ENCODE measurements around the gene RHNO1. TPM values are rescaled to one million over a fixed set of nuclear protein-coding genes. Genes with fewer than 3 reads are reported as not detected.
"Not testable (repeated sequence)": the region's sequence is repeated elsewhere in the genome, so short reads cannot be mapped to it uniquely, and the experiment has no call there.

RHNO1 gene
- total RNA-seq, 1 experiment from 2014 or later: 73.4 TPM

DNA sequence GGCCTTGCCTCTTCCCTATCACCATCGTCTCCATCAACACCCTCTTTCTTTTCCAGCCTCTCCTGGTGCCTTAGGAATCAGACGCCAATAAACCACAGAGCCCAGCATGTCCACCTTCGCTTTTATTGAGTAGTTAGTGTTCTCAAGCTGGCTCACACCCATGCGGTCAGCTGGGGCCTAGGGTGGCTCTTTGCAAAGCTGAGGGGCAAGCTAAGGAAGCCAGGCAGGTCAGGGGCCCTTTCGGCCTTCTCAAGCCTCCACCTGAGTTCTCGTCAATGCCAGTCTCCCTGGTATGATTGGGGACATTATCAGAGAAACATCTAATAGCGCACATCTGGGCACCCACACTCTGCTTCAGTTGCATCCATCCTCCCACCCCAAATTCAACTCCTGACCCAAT, 19.4 kb upstream of the RHNO1 start:
- in situ Hi-C loops (cut with HindIII; ENCODE audit: low sequenced_read_pairs): no loop called here
- DNase-seq (ENCODE audit: low spot score): no peak

DNA sequence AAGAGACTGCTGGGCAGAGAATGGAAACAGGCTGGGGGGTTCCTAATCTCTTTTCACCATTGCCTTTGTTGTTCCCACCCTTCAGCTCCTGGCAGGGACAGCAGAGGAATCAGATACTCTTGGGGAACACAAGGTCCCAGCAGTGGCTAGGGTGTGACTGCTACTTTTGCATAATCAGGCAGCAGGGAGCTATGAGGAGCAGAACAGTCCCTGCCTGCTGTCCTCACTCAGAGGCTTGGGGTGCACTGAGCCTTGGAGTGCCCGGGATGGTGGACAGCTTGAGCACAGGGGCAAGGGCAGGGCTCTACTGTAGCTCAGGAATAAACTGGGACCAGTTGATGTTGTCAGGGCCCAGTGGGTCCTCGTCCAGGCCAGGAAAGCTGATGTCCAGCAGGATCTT, 18.7 kb upstream of the RHNO1 start:
- in situ Hi-C loops (cut with HindIII; ENCODE audit: low sequenced_read_pairs): no loop called here
- DNase-seq (ENCODE audit: low spot score): no peak

DNA sequence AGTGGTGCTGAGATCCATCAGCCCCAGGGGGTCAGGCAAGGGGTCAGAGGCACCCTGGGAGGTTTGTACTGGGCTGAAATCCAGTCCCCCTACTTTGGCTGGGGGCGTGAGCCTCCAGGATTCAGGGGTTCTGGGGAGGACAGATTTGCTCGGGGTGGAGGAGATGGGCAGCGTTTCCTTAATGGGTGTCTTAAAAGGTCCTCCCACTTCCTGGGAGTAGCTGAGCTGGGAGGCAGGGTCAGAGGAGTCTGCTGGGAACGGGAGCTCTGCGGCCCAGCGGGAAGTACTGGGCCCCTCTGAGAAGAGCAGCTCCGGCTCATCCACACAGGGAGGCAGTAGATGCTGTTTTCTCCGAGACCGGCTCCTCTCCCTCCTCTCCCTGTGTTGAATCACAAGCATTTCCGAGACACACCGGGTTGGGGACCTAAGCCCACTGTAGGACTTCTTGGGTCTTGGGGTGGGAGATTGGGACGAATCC, 18.0 kb upstream of the RHNO1 start:
- in situ Hi-C loops (cut with HindIII; ENCODE audit: low sequenced_read_pairs): no loop called here
- no peak for DNase-seq (ENCODE audit: low spot score)

DNA sequence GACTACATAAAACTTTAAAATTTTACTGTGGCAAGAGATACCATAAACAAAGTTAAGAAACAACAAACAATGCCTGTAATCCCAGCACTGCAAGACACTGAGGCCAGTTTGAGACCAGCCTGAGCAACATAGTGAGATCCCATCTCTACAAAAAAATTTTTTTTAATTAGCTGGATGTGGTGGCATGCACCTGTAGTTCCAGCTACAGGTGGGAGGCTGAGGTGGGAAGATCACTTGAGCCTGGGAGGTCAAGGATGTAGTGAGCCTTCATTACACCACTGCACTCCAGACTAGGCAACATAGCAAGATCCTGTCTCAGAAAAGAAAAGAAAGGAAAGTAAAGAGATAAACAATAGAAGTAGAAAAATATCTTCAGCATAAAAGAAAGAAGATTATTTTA, 16.9 kb upstream of the RHNO1 start:
- DNase-seq (ENCODE audit: low spot score): no peak
- in situ Hi-C loops (cut with HindIII; ENCODE audit: low sequenced_read_pairs): no loop called here

DNA sequence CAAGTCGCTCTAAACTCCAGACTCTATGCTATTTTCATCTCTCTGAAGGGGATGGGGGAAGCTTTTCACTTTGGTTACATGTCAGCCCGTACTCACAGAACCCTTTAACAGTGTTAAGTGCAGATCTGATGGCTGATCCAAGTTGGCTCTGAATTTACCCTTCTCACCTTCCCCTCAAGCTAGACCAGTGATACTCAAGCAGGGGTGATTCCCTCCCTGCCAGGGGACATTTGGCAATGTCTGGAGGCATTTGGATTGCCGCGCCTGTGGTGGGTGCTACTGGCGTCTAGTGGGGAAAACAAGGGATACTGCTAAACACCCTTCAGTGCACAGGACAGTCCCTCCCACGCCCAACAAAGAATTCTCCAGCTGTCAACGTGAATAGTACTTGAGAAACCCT, 14.1 kb upstream of the RHNO1 start:
- DNase-seq (ENCODE audit: low spot score): no peak
- in situ Hi-C loops (cut with HindIII; ENCODE audit: low sequenced_read_pairs): no loop called here

DNA sequence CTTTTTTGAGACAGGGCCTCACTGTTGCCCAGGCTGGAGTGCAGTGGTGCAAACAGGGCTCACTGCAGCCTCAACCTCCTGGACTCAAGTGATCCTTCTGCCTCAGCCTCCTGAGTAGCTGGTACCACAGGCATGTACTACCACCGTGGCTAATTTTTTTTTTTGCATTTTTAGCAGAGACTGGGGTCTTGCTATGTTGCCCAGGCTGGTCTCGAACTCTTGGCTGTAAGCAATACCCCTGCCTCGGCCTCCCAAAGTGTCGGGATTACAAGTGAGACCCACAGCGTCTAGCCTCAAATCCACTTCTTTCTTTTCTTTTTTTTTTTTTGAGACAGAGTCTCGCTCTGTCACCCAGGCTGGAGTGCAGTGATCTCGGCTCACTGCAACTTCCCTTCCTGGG, 13.6 kb upstream of the RHNO1 start:
- DNase-seq (ENCODE audit: low spot score); in situ Hi-C loops (cut with HindIII; ENCODE audit: low sequenced_read_pairs): not testable (repeated sequence)

DNA sequence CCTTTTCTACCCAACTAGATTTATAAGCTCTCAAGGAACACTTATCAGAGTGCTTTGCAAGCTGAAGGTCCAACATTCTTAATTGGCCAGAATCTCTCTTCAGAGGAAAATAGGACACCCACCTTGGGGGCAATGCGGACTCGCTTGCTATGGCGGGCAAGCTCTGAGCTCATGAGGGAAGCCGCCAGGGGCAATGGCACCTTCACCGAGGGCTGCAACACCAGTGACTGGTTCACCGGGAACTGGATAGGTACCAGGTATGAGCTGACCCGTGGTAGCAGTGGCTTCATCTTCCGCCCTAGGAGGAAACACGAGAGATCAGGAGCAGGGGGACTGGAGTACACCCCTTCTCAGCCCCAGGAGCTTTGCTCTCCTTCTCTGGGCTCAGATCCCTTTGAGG, 12.8 kb upstream of the RHNO1 start:
- DNase-seq (ENCODE audit: low spot score): no peak
- in situ Hi-C loops (cut with HindIII; ENCODE audit: low sequenced_read_pairs): no loop called here

DNA sequence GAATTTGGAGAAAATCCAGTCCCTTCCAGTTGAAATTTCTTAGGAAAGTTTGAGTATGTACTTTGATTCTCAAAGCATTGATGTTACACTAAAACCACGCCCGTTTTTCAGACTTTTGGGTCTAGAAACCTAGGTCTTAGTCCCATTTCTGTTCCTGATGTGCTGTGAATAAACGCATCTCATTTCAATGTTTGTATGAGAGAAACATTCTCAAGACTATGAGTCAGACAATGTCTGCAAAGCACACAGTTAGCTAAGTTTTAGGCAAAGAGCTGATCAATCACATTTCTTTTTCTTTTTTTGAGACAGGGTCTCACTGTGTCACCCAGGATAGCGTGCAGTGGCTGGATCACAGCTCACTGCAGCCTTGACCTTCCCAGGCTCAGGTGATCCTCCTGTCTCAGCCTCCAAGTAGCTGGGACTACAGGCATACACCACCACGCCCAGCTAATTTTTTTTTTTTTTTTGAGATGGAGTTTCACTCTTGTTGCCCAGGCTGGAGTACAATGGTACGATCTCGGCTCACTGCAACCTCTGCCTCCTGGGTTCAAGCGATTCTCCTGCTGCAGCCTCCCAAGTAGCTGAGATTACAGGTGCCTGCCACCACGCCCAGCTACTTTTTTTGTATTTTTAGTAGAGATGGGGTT, 7.9 kb upstream of the RHNO1 start:
- DNase-seq (ENCODE audit: low spot score); in situ Hi-C loops (cut with HindIII; ENCODE audit: low sequenced_read_pairs): not testable (repeated sequence)

DNA sequence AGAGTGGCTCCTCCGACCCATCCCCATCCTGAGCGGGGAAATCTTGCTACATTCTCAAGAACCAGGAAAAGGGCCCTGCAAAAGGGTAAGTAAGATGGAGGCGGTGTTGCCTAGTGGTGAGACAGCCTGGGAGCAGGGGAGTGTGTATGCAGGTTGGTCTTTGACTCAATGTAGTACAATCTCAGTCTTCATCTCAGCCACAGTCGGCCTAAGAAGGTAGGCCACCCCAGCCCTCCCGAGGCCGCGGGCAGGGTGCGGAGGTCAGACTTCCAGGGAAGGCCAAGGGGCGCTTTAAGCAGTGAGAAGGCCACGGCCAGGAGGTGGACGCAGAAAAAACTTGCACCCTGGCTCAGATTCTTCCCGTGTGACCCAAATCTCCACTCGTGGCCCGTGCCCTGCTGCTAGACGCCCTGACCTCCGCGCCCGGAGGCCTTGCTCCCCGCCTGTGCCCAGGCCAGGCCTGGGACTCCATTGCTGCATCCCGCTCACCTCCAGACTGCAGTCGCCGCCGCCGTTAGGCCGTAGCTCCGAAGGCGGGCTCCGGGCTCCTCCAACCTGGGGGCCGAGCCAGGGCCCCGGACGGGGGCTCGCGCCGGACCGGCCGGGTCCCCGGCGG, 484 bp upstream of the RHNO1 start:
- no peak for DNase-seq (ENCODE audit: low spot score)
- in situ Hi-C loops (cut with HindIII; ENCODE audit: low sequenced_read_pairs): no loop called here

DNA sequence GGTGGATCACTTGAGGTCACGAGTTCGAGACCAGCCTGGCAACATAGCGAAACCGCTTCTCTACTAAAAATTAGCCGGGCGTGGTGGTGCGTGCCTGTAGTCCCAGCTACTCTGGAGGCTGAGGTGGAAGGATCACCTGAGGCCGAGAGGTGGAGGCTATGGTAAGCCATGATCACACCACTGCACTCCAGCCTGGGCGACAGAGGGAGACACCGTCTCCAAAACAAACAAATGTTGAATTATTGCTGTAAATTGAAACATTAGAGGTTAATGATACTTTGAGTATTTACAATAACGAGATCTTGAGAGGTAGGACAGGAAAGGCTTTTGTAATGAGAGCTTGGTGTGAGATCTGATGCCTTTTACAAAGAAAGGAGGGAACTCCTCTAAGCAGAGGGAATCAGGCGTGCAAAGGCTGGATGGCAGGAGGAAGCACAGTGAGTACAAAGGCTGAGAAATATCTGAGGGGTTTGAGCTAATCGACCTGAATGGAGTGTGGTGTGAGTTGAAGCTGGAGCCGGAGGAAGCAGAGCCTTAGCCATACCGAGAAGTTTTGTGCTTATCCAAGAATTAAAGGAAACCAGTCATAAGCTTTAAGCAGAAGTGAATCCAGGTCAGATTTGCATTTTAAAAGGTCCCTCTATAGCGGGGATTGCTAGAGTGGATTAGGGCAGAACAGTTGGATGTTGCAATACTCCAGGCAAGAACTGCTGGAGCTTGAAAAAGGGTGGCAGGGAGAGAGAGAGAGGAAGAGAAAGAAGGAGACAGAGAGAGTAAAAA, 1.1 kb downstream of the RHNO1 start:
- DNase-seq (ENCODE audit: low spot score): no peak
- in situ Hi-C loops (cut with HindIII; ENCODE audit: low sequenced_read_pairs): no loop called here

DNA sequence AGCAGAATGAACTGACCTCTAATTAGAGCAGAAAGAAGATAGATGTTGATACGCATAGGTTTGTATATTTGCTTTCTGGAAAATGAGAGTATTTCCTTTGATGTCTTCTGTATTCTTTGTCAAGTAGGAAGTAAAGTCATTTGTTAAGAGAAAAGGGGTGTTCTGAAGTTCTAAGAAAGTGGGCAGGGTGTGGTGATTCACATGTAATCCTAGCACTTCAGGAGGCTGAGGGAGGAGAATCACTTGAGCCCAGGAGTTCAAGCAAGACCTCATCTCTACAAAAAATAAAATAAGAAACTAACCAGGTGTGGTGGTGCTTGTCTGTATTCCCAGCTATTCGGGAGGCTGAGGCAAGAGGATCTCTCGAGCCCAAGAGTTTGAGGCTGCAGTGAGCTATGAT, 2.8 kb downstream of the RHNO1 start:
- in situ Hi-C loops (cut with HindIII; ENCODE audit: low sequenced_read_pairs): no loop called here
- no peak for DNase-seq (ENCODE audit: low spot score)

DNA sequence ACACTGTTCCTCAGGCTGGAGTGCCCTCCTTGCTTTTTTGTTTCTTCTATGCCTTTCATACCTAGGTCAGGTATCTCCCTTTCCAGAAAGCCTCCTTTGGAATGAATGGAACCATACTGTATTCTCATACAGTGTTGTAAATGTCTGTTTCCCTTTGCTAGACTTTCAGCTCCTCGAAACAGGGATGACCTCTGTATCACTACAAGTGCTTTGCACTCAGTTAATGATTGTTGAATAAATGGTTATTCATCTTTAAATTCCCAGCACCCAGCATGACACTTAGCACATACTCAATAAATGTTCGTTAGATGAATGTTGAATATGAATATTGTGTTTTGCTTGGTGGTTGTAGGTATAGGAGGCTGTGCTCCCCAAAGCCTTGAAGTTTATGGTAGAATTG, 7.8 kb downstream of the RHNO1 start:
- in situ Hi-C loops (cut with HindIII; ENCODE audit: low sequenced_read_pairs): no loop called here
- DNase-seq (ENCODE audit: low spot score): no peak

DNA sequence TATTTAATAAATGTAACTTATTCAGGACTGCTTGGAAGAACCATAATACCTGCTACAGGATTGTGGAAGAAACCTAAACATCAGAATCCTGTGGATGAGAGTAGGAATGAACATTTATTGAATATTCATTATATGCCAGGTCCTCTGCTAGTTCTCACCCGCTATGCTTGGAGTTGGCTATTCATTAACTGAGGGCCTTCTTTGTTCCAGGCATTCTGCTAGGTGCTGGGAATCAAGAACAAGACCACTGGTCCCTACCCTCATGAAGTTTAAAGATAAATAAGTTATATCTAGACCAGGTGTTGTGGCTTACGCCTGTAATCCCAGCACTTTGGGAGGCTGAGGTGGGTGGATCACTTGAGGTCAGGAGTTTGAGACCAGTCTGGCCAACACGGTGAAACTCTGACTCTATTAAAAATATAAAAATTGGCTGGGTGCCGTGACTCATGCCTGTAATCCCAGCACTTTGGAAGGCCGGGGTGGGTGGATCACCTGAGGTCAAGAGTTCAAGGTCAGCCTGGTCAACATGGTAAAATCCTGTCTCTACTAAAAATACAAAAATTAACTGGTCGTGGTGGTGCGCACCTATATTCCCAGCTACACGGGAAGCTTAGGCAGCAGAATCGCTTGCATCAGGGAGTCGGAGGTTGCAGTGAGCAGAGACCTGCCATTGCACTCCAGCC, 9.9 kb downstream of the RHNO1 start:
- in situ Hi-C loops (cut with HindIII; ENCODE audit: low sequenced_read_pairs): no loop called here
- no peak for DNase-seq (ENCODE audit: low spot score)

DNA sequence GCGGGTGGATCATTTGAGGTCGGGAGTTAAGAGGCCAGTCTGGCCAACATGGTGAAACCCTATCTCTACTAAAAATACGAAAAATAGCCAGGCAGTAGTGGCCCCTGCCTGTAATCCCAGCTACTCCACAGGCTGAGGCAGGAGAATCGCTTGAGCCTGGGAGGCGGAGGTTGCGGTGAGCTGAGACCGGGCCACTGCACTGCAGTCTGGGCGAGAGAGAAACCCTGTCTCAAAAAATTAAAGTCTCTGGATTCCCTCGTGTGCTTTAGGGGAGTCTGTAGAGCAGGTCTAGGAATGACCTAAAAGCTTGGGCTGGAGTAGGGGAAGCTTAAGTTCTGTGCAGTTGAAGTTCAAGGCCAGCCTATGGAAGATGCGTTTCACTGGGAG, 13.0 kb downstream of the RHNO1 start:
- in situ Hi-C loops (cut with HindIII; ENCODE audit: low sequenced_read_pairs): no loop called here
- no peak for DNase-seq (ENCODE audit: low spot score)

DNA sequence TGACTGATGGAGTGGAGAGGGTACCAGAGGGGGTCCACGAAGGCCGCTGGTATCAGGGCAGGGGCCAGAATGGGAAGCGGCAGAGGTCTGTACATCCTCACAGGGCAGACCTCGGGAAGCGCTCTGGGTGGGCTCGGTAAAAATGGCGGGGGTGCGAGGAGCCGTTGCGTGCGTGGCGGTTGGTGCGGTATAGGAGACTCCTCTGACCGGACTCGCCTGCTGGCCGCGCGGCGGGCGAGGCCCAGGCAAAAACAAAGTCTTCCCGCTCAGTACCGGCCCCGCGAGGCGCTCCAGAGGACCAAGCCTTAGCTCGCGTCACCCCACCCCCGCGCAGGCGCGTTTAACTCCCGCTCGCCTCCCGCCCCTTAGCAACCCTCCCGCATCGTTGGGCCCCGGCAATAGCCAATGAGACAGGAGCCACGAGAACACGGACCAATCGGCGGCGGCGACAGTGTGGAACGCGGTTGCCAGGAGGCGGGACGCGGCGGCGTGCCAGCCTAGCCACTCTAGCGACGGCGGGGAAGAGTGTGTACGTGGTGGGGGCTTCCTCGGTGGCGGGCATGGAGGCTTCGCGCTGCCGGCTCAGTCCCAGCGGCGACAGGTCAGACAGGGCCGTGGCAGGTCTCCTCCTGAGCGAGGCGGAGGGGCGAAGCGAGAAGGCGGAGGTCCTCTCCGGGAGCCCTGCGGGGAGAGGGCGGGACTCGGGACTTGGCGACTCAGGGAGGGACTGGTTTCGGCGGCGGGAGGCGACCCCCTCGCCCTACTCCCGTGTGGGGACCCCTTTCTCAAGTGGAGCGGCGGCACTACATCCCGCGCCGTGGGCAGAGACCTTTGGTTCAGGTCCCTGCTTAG, 13.6 kb downstream of the RHNO1 start, which contains the start of gene TULP3:
TULP3 (plus strand) TSS at position 504 of the 852 bp plus-strand sequence; CDS start at position 561, 57 bp downstream.
- DNase-seq (ENCODE audit: low spot score): peak; percentile 98
- in situ Hi-C loops (cut with HindIII; ENCODE audit: low sequenced_read_pairs): no loop called here

DNA sequence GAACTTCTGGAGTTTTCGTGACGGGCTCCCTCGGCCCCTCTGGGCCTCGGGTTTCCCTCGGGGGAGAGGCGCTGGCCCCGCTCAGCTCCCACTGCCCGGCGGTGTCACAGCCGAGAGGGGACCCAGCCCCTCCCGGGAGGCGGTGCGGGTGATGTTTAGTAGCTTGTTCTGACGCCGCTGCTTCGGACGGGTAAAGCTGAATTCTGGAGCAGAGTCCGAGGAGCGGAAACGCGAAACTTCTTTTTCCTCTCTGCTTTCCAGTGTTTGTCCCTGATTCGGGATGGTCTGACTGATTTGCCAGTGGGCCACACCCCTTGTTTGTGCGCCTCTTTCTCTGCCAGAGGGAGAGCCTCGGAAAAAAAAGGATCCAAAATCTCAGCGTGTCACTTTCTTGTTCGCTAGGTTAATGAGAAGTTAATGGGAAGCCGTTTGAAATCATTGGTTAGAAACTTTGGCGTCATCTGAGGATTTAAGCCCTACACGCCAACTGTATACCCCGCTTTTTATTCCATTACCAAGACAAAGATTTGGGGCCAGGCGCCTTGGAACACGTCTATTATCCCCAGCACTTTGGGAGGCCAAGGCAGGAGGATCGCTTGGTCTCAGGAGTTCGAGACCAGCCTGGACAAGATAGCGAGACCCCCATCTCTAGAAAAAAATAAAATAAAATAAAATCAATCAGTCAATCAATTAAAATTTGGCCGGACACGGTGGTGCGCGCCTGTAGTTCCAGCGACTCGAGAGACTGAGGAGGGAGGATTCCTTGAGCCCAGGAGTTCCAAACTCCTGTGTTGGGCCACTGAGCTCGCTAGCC, 14.4 kb downstream of the RHNO1 start:
- in situ Hi-C loops (cut with HindIII; ENCODE audit: low sequenced_read_pairs): no loop called here
- DNase-seq (ENCODE audit: low spot score): peak; percentile 70

DNA sequence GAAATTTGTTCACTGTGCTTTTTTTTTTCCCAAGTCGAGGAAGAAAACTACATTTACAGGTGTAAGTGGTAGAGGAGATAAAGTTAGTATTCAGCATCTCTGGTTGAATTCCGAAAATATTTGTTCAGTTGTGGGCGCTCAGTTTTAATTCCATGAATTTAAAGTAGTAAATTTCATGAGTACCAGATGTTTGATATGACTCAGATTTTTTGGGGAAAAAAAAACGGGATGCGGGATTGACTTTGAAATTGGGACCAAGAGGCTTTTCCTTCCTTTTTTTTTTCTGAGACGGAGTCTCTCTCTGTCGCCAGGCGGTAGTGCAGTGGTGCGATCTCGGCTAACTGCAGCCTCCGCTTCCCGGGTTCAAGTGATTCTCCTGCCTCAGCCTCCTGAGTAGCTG, 15.2 kb downstream of the RHNO1 start:
- no peak for DNase-seq (ENCODE audit: low spot score)
- in situ Hi-C loops (cut with HindIII; ENCODE audit: low sequenced_read_pairs): no loop called here

DNA sequence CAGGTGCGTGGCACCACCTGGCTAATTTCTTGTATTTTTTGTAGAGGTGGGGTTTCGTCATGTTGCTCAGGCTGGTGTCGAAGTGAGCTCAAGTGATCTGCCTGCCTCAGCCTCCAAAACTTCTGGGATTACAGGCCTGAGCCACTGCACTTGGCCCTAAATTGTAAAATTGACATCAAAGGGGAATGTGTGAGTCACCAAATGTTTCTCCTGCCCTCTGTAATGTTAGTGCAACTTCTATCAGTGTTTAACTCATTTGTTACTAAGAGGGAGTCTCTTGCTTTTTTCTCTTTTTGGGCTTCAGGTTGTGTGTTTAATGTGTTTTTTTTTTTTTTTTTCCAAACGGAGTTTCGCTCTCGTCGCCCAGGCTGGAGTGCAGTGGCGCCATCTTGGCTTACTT, 16.0 kb downstream of the RHNO1 start:
- in situ Hi-C loops (cut with HindIII; ENCODE audit: low sequenced_read_pairs): no loop called here
- DNase-seq (ENCODE audit: low spot score): no peak

Data from G401 (cell line).